GM19328 (cell line): ENCODE data around the gene GRIN1.
"Not testable (repeated sequence)": the region's sequence is repeated elsewhere in the genome, so short reads cannot be mapped to it uniquely, and the experiment has no call there.

Experiments used
- ATAC-seq: cut with Tn5 transposase; IDR thresholded peaks from one replicate; pipeline ENCODE4 v1.9.1; 2021; ENCODE audit warnings: mild to moderate bottlenecking, moderate library complexity; ENCODE audit not compliant: unreplicated experiment

Gene GRIN1

GRCh38 chr9:137110911-137111787 is 27.8 kb upstream of the GRIN1 start:
- no peak for ATAC-seq

- ATAC-seq = no peak
Measured at GRCh38 chr9:137111788-137112563, 27.0 kb upstream of the GRIN1 start.

- ATAC-seq = no peak
Measured at GRCh38 chr9:137112564-137113384, 26.2 kb upstream of the GRIN1 start.

GRCh38 chr9:137113385-137114159 is 25.4 kb upstream of the GRIN1 start:
- ATAC-seq = no peak

- ATAC-seq = no peak
Measured at GRCh38 chr9:137114220-137114612, 24.7 kb upstream of the GRIN1 start.

- ATAC-seq = no peak
Measured at GRCh38 chr9:137114613-137115393, 24.2 kb upstream of the GRIN1 start, which contains the start of gene DPP7. Gene DPP7, minus strand, starts transcription at chr9:137114733. Its CDS starts 20 bp downstream, at chr9:137114713.

GRCh38 chr9:137115394-137116026 is 23.4 kb upstream of the GRIN1 start:
- no peak for ATAC-seq

GRCh38 chr9:137116027-137116507 is 22.9 kb upstream of the GRIN1 start:
- ATAC-seq = no peak

- no peak for ATAC-seq
Measured at GRCh38 chr9:137116728-137117127, 22.2 kb upstream of the GRIN1 start.

- no peak for ATAC-seq
Measured at GRCh38 chr9:137117269-137117731, 21.7 kb upstream of the GRIN1 start.

GRCh38 chr9:137118092-137118603 is 20.8 kb upstream of the GRIN1 start:
- ATAC-seq = not testable (repeated sequence)

GRCh38 chr9:137121927-137122795 is 16.8 kb upstream of the GRIN1 start:
- ATAC-seq = not testable (repeated sequence)

GRCh38 chr9:137122796-137123467 is 16.0 kb upstream of the GRIN1 start:
- not testable (repeated sequence) for ATAC-seq

GRCh38 chr9:137123468-137123837 is 15.5 kb upstream of the GRIN1 start:
- ATAC-seq = no peak

- not testable (repeated sequence) for ATAC-seq
Measured at GRCh38 chr9:137123952-137124462, 14.9 kb upstream of the GRIN1 start.

- ATAC-seq = no peak
Measured at GRCh38 chr9:137126786-137127185, 12.2 kb upstream of the GRIN1 start.
